CD4-positive, alpha-beta T cell (primary cell): ENCODE results near the gene PCDH9. TPM values are rescaled to one million over a fixed set of nuclear protein-coding genes. Genes with fewer than 3 reads are reported as not detected.

ENCODE experiments used
- ATAC-seq: fragments of 200-7000 bp; cut with Tn5 transposase; one replicate; pipeline ENCODE4 v1.10.0; 2022; ENCODE audit warnings: mild to moderate bottlenecking; ENCODE audit not compliant: poor library complexity
- CTCF ChIA-PET: fragments of 350-600 bp; sonication (Branson Sonifier 250); formaldehyde crosslinking; loops from one replicate; lab custom pipeline; 2021; ENCODE audit warnings: antibody characterized with exemption, inconsistent platforms; lab: Charles Lee
- POLR2A ChIA-PET: fragments of 350-600 bp; sonication (Branson Sonifier 250); formaldehyde crosslinking; loops from one replicate; lab custom pipeline; 2021; ENCODE audit warnings: antibody characterized with exemption, inconsistent platforms; lab: Charles Lee
- DNase-seq, 14 experiments: peaks; one replicate each; pipeline ENCODE4 v3.0.0-alpha.2; 2013 to 2020; ENCODE audit warnings: mixed read lengths in 2 of 14
- H3K27ac ChIP-seq, 2 donors: one replicate each; pipeline versions ENCODE4 v1.5.1 to v1.7.0; 2013; ENCODE audit warnings: low read length in 2 of 2, low read depth in 1 of 2, mild to moderate bottlenecking in 1 of 2
- H3K27me3 ChIP-seq, 2 experiments: 1 replicate in 1 of 2; 2 replicates in 1 of 2; pipeline versions ENCODE4 v1.6.1 to v1.7.0; 2013; ENCODE audit warnings: low read length in 2 of 2, control low read depth in 1 of 2, mild to moderate bottlenecking in 1 of 2, moderate library complexity in 1 of 2; ENCODE audit not compliant: insufficient read depth in 2 of 2, control insufficient read depth in 1 of 2
- H3K36me3 ChIP-seq: one replicate; pipeline ENCODE4 v1.6.1; 2013; ENCODE audit warnings: low read length, control low read depth; ENCODE audit not compliant: insufficient read depth
- H3K4me1 ChIP-seq: one replicate; pipeline ENCODE4 v1.6.1; 2013; ENCODE audit warnings: low read length, control low read depth; ENCODE audit not compliant: insufficient read depth
- H3K4me3 ChIP-seq: one replicate; pipeline ENCODE4 v1.5.1; 2013; ENCODE audit warnings: mild to moderate bottlenecking, low read length, moderate library complexity
- H3K9me3 ChIP-seq, 2 experiments: 1 replicate in 1 of 2; 2 replicates in 1 of 2; pipeline versions ENCODE4 v1.6.1 to v1.7.0; 2013; ENCODE audit warnings: low read length in 2 of 2, mild to moderate bottlenecking in 2 of 2, control low read depth in 1 of 2, moderate library complexity in 1 of 2; ENCODE audit not compliant: control insufficient read depth in 1 of 2, insufficient read depth in 1 of 2
- H3K27ac Mint-ChIP-seq: one replicate; pipeline ENCODE4 v1.8.0; 2020; ENCODE audit warnings: mixed read lengths
- H3K27me3 Mint-ChIP-seq: one replicate; pipeline ENCODE4 v1.8.0; 2021; ENCODE audit warnings: mixed read lengths
- H3K36me3 Mint-ChIP-seq: one replicate; pipeline ENCODE4 v1.8.0; 2021; ENCODE audit warnings: low read depth, mixed read lengths
- H3K4me1 Mint-ChIP-seq: one replicate; pipeline ENCODE4 v1.8.0; 2021; ENCODE audit warnings: low read depth, mixed read lengths
- H3K4me3 Mint-ChIP-seq: one replicate; pipeline ENCODE4 v1.8.0; 2020; ENCODE audit warnings: mild to moderate bottlenecking, mixed read lengths
- H3K9me3 Mint-ChIP-seq: one replicate; pipeline ENCODE4 v1.8.0; 2020; ENCODE audit warnings: mixed read lengths
- intact Hi-C, 2 experiments: fragments of 100-400 bp; cut with DNase I in 1 of 2; cut with micrococcal nuclease in 1 of 2; formaldehyde crosslinking; loops; one replicate each; pipeline versions ENCODE4 v1.15.1 to v1.9.0; 2023 to 2025; cut with DNase I, micrococcal nuclease
- total RNA-seq, 174 experiments: library from RNA in 2 of 174; stranded (reverse) in 2 of 174; gene quantifications; one replicate each; pipeline ENCODE4 v1.2.3 and lab custom pipeline; 2021 to 2026
- TF ChIP-seq, protein P1 (sequence below): fragments of 200-600 bp; IDR thresholded peaks from one replicate; pipeline ENCODE4 v1.8.0; 2022; ENCODE audit warnings: antibody characterized with exemption, mild to moderate bottlenecking

The PCDH9 gene
- total RNA-seq, 2 experiments from 2014 or later: 0.08 to 0.19 TPM

DNA sequence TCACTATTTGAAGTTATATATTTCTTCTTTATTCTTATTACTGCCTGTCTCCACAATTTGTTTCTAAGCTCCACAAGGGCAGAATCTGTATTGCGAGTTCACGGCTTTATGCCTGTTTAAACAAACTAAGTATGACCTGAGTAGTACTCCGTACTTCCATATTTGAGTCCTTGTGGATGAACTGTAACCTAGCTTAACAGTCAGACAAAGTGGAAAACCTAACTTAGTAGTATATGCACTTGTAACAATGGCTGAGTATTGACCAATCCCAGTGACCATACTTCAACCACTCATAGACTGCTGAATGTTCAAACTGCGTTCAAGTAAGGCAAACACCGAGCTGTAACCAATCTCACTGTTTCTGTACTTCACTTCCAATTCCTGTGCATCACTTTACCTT is 292.7 kb downstream of the PCDH9 start:
- DNase-seq: no peak
- TF ChIP-seq, protein P1, sequence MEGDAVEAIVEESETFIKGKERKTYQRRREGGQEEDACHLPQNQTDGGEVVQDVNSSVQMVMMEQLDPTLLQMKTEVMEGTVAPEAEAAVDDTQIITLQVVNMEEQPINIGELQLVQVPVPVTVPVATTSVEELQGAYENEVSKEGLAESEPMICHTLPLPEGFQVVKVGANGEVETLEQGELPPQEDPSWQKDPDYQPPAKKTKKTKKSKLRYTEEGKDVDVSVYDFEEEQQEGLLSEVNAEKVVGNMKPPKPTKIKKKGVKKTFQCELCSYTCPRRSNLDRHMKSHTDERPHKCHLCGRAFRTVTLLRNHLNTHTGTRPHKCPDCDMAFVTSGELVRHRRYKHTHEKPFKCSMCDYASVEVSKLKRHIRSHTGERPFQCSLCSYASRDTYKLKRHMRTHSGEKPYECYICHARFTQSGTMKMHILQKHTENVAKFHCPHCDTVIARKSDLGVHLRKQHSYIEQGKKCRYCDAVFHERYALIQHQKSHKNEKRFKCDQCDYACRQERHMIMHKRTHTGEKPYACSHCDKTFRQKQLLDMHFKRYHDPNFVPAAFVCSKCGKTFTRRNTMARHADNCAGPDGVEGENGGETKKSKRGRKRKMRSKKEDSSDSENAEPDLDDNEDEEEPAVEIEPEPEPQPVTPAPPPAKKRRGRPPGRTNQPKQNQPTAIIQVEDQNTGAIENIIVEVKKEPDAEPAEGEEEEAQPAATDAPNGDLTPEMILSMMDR: no peak
- CTCF ChIA-PET: no interaction called here
- Histone ChIP-seq H3K36me3 (no peaks in the 10 kb centered on the region), H3K27ac (no peak overlapping the region), H3K27me3 (no peaks in the 10 kb centered on the region), H3K4me3 (no peak overlapping the region), H3K4me1 (no peaks in the 10 kb centered on the region), H3K9me3 (peaks cover 0 to 12% of the 10 kb centered on the region in 2 experiments)
- intact Hi-C loops: no loop called here
- H3K36me3 Mint-ChIP-seq: no peaks in the 10 kb centered on the region
- no peaks in the 10 kb centered on the region for H3K4me1 Mint-ChIP-seq
- POLR2A ChIA-PET: no interaction called here
- no peaks in the 10 kb centered on the region for H3K9me3 Mint-ChIP-seq
- H3K4me3 Mint-ChIP-seq: no peak overlapping the region
- H3K27me3 Mint-ChIP-seq: no peaks in the 10 kb centered on the region
- ATAC-seq: no peak
- H3K27ac Mint-ChIP-seq: no peak overlapping the region

DNA sequence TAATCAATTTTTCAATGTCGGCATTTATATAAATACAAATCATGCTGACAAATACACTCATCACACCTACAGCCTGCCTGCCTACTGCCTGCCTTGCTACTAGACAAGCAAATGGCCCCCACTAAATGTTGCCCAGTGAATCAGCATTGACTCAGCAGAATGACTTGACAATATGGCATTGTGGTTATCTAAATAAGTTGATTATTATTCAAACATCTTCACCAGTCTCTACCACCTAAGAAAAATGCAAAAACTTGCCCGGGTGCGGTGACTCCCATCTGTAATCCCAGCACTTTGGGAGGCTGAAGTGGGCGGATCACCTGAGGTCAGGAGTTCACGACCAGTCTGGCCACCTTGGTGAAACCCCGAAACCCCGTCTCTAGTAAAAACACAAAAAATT is 296.1 kb downstream of the PCDH9 start:
- H3K4me1 ChIP-seq: no peaks in the 10 kb centered on the region
- no peaks in the 10 kb centered on the region for H3K36me3 ChIP-seq
- intact Hi-C loops: no loop called here
- Mint-ChIP-seq H3K36me3 (no peaks in the 10 kb centered on the region), H3K4me3 (no peak overlapping the region), H3K27me3 (no peaks in the 10 kb centered on the region), H3K27ac (no peak overlapping the region), H3K4me1 (no peaks in the 10 kb centered on the region), H3K9me3 (no peaks in the 10 kb centered on the region)
- H3K27ac ChIP-seq: no peak overlapping the region
- H3K9me3 ChIP-seq: peaks cover 0 to 12% of the 10 kb centered on the region in 2 experiments
- H3K27me3 ChIP-seq: no peaks in the 10 kb centered on the region
- TF ChIP-seq, protein P1: no peak
- H3K4me3 ChIP-seq: no peak overlapping the region
- ChIA-PET CTCF (no interaction called here), POLR2A (no interaction called here)
- no peak for DNase-seq
- no peak for ATAC-seq

DNA sequence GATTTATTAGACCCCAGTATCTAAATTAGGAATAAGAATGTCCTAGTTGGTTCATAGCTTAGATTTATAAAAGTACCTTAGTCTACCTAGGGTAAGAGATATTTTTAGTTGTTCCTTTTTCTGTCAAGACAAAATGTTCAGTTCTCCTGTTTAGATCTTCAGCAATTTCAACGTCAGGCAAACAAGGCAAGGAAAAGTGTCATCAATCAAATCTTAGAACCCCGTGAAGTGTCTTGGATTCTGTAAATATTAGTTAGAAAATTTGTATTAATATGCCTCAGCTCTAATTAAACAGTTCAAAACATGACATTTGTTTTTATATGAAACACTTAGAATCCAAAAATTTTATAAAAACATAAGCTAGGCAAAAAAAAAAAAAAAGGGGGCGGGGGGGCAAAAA is 296.6 kb downstream of the PCDH9 start:
- no peaks in the 10 kb centered on the region for H3K36me3 Mint-ChIP-seq
- no peaks in the 10 kb centered on the region for H3K4me1 Mint-ChIP-seq
- Histone ChIP-seq H3K4me1 (no peaks in the 10 kb centered on the region), H3K4me3 (no peak overlapping the region), H3K27me3 (no peaks in the 10 kb centered on the region), H3K27ac (no peak overlapping the region), H3K36me3 (no peaks in the 10 kb centered on the region), H3K9me3 (peaks cover 0 to 12% of the 10 kb centered on the region in 2 experiments)
- DNase-seq (no peak), ATAC-seq (no peak)
- CTCF ChIA-PET: no interaction called here
- POLR2A ChIA-PET: no interaction called here
- TF ChIP-seq, protein P1: no peak
- intact Hi-C loops: no loop called here
- H3K9me3 Mint-ChIP-seq: no peaks in the 10 kb centered on the region
- H3K27ac Mint-ChIP-seq: no peak overlapping the region
- H3K27me3 Mint-ChIP-seq: no peaks in the 10 kb centered on the region
- H3K4me3 Mint-ChIP-seq: no peak overlapping the region
